Testis (tissue), 3 donors: ENCODE results near the gene GATA5. TPM values are rescaled to one million over a fixed set of nuclear protein-coding genes. Genes with fewer than 3 reads are reported as not detected.

Source experiments
- DNase-seq: peaks from one replicate; pipeline ENCODE4 v3.0.0-alpha.2; 2019
- H3K27ac ChIP-seq, 2 donors: fragments of 200-600 bp; sonication (generic); one replicate each; pipeline ENCODE4 v1.5.1; 2019
- H3K27me3 ChIP-seq: fragments of 200-600 bp; sonication (generic); one replicate; pipeline ENCODE4 v1.5.1; 2019
- H3K36me3 ChIP-seq: fragments of 200-600 bp; sonication (generic); one replicate; pipeline ENCODE4 v1.5.1; 2017; ENCODE audit warnings: low read depth; ENCODE audit errors: missing control alignments
- H3K4me1 ChIP-seq: fragments of 200-600 bp; sonication (generic); one replicate; pipeline ENCODE4 v1.5.1; 2019
- H3K4me3 ChIP-seq, 2 donors: fragments of 200-600 bp; sonication (generic); one replicate each; pipeline ENCODE4 v1.5.1; 2017 to 2019
- H3K9me3 ChIP-seq: fragments of 200-600 bp; sonication (generic); one replicate; pipeline ENCODE4 v1.5.1; 2017
- POLR2A ChIP-seq: fragments of 450-650 bp; IDR thresholded peaks from one replicate; pipeline ENCODE4 v1.6.1; 2017; ENCODE audit warnings: antibody characterized with exemption, mild to moderate bottlenecking, moderate library complexity
- WGBS, 2 donors: methylation state at CpG; one replicate each; pipeline ENCODE4 v1.1.5; 2018; 5-methylcytosine and 5-hydroxymethylcytosine counted together
- intact Hi-C: fragments of 100-400 bp; cut with DNase I; formaldehyde crosslinking; loops from one replicate; pipeline ENCODE4 v1.15.1; 2023; ENCODE audit warnings: low total_unique reads
- polyA plus RNA-seq: library from polyadenylated mRNA; stranded (reverse); fragments of 350-450 nt; fragmentation: Illumina TruSeq; extraction: RNeasy Lipid Tissue Mini Kit (QIAGEN cat#74804); gene quantifications from one replicate; pipeline ENCODE4 v1.2.3, GENCODE V29; 2014; ENCODE audit warnings: low read depth, low replicate concordance; ENCODE audit not compliant: insufficient read depth
- total RNA-seq, 2 donors: library from RNA; depleted of rRNA; stranded (reverse); fragments of >200 nt; gene quantifications; one replicate each; pipeline ENCODE4 v1.2.3, GENCODE V29; 2016
- TF ChIP-seq, protein P1 (sequence below), 3 experiments: fragments of 450-650 bp in 2 of 3; fragments of 200-600 bp in 1 of 3; sonication (generic) in 1 of 3; IDR thresholded peaks; one replicate each; pipeline ENCODE4 v1.5.1; 2016 to 2019; ENCODE audit warnings: antibody characterized with exemption in 3 of 3, mild to moderate bottlenecking in 2 of 3, moderate library complexity in 1 of 3

GATA5 gene
- total and polyA plus RNA-seq, 3 donors from 2014 or later = 19.0 to 70.6 (median 54.5) TPM

DNA sequence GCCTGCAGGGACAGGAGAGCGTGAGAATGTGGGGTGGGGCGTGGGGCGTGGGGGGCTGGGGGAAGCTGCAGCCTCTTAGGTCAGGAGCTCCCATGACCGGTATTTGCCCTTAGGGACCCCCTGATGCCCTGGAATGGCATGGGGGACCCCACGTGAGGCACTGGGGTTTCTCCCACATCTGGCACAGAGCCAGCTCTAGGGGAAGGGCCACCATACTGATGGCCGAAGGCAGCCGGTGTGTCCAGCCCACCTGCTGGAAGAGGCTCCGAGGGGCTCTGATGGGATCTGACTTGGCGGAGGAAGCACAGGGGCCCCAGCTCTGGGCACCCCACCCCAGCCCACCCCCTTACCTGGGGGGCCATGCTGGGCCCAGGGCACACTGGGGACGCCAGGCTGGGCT, 10.8 kb downstream of the GATA5 start:
- no peaks in the 10 kb centered on the region for H3K36me3 ChIP-seq
- 77 to 78% methylated on average over 5 to 9 of the region's 10 CpGs for WGBS, 2 donors
- H3K9me3 ChIP-seq = no peaks in the 10 kb centered on the region
- DNase-seq = no peak
- intact Hi-C loops = no loop called here
- no peak overlapping the region for H3K27ac ChIP-seq
- TF ChIP-seq, protein P1, sequence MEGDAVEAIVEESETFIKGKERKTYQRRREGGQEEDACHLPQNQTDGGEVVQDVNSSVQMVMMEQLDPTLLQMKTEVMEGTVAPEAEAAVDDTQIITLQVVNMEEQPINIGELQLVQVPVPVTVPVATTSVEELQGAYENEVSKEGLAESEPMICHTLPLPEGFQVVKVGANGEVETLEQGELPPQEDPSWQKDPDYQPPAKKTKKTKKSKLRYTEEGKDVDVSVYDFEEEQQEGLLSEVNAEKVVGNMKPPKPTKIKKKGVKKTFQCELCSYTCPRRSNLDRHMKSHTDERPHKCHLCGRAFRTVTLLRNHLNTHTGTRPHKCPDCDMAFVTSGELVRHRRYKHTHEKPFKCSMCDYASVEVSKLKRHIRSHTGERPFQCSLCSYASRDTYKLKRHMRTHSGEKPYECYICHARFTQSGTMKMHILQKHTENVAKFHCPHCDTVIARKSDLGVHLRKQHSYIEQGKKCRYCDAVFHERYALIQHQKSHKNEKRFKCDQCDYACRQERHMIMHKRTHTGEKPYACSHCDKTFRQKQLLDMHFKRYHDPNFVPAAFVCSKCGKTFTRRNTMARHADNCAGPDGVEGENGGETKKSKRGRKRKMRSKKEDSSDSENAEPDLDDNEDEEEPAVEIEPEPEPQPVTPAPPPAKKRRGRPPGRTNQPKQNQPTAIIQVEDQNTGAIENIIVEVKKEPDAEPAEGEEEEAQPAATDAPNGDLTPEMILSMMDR (IDR thresholded peaks at IDR 0.05) = no peak
- TF ChIP-seq POLR2A = no peak
- no peaks in the 10 kb centered on the region for H3K27me3 ChIP-seq
- H3K4me1 ChIP-seq = peaks cover 5% of the 10 kb centered on the region
- no peak overlapping the region for H3K4me3 ChIP-seq

GRCh38 chr20:62464425-62464770, 11.4 kb downstream of the GATA5 start:
- no peak for DNase-seq
- intact Hi-C loops = no loop called here
- no peaks in the 10 kb centered on the region for H3K27me3 ChIP-seq
- no peak overlapping the region for H3K27ac ChIP-seq
- TF ChIP-seq, protein P1 (IDR thresholded peaks at IDR 0.05) = no peak
- no peak for TF ChIP-seq POLR2A
- H3K4me3 ChIP-seq = no peak overlapping the region
- H3K36me3 ChIP-seq = no peaks in the 10 kb centered on the region
- H3K4me1 ChIP-seq = peaks cover 5% of the 10 kb centered on the region
- 91 to 100% methylated on average over 4 to 10 of the region's 10 CpGs for WGBS, 2 donors
- H3K9me3 ChIP-seq = no peaks in the 10 kb centered on the region

DNA sequence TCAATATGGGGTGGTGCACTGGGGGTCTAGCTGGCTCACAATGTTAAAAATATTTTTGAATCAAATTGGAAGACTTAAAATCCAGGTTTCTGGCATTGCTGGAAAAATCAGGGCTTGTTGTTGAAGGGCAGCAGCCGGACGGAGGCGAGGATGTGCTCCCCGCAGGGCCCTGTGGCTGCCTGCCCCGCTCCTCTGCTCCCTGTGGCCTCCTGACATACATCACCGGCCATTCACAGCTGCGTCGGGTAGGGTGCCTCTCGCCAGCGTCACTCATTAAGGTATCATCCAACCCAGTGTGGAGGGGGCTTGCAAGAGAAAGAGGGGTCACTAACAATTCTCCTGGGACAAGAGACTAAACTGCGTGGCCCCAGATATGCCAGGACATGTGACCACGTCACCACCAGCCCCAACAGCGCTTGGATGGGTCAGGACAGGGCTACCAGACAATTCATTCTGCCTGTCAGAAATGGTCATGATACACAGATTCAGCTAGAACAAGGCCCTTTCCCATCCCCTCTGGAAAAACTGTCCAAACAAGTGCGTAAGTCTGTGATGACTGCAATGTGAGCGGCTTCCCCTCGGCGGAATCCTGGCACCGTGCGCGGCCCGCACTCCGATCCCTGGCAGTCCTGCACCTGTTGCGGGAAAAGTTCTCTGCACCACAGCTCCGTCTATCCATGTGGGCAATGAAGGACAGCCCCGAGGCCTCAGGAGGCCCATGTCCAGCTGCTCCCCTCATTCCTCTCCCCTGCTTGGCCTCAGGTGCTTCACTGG, 12.0 kb downstream of the GATA5 start:
- no peak overlapping the region for H3K27ac ChIP-seq
- H3K4me3 ChIP-seq = no peak overlapping the region
- no peak for DNase-seq
- intact Hi-C loops = no loop called here
- no peak for TF ChIP-seq POLR2A
- TF ChIP-seq, protein P1 (IDR thresholded peaks at IDR 0.05) = no peak
- 88 to 89% methylated on average over 24 to 25 of the region's 25 CpGs for WGBS, 2 donors
- no peaks in the 10 kb centered on the region for H3K27me3 ChIP-seq
- no peaks in the 10 kb centered on the region for H3K36me3 ChIP-seq
- peaks cover 9% of the 10 kb centered on the region for H3K4me1 ChIP-seq
- no peaks in the 10 kb centered on the region for H3K9me3 ChIP-seq

DNA sequence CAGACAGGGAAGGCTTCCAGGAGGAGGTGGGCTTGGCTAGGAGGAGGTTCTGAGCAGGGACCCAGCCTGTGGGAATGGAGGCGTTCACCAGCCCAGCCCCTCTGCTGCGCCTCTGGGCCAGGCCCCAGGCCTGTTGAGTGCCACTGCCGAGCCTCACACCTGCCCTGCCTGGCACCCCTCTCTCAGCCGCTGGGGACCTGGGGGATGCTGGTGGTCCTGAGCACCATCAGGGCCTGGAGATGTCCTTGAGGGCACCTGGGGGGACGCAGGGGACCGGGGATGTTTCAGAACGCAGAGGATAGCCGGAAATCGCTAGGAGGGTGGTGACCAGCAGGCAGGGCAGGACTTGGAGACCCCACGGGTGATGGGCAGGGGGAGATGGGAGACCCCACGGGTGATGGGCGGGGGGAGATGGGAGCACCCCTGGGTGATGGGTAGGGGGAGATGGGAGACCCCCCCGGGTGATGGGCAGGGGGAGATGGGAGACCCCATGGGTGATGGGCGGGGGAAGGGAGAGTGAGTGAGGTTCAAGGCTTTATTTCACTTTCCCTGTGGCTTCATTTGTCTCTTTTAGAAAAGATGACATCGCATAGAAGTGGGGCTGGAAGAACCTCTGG, 12.7 kb downstream of the GATA5 start:
- H3K27ac ChIP-seq = no peak overlapping the region
- no peaks in the 10 kb centered on the region for H3K27me3 ChIP-seq
- no peak overlapping the region for H3K4me3 ChIP-seq
- H3K4me1 ChIP-seq = peaks cover 13% of the 10 kb centered on the region
- WGBS, 2 donors = 75 to 76% methylated on average over 11 to 15 of the region's 15 CpGs
- H3K9me3 ChIP-seq = no peaks in the 10 kb centered on the region
- no peaks in the 10 kb centered on the region for H3K36me3 ChIP-seq
- DNase-seq = no peak
- intact Hi-C loops = no loop called here
- no peak for TF ChIP-seq POLR2A
- TF ChIP-seq, protein P1 (IDR thresholded peaks at IDR 0.05) = no peak
